Measurements from ENCODE around the gene MAK. TPM values are rescaled to one million over a fixed set of nuclear protein-coding genes. Genes with fewer than 3 reads are reported as not detected.

The MAK gene
- polyA plus RNA-seq, 1 donor (not counting 4 experiments of a cell fraction or from before 2014, with no cell fraction given): not detected

GRCh38 chr6:10720265-10720959 is 117.9 kb downstream of the MAK start:
- H3K4me2 ChIP-seq (ENCODE audit: control insufficient read depth, extremely low read depth, insufficient read depth, low read depth, low read length): peak overlapping the region; percentile 32
- H3K9ac ChIP-seq (ENCODE audit: control insufficient read depth, extremely low read depth, insufficient read depth, low read length): peak overlapping the region; percentile 58
- no peaks in the 10 kb centered on the region for H4K20me1 ChIP-seq (ENCODE audit: control insufficient read depth, extremely low read depth, insufficient read depth, low read length)
- peaks cover 24% of the 10 kb centered on the region for H3K79me2 ChIP-seq (ENCODE audit: control insufficient read depth, insufficient read depth, low read length)
- FAIRE-seq (no peak), DNase-seq (ENCODE audit: low read depth, low spot score) (no peak)
- TF ChIP-seq, protein P1, sequence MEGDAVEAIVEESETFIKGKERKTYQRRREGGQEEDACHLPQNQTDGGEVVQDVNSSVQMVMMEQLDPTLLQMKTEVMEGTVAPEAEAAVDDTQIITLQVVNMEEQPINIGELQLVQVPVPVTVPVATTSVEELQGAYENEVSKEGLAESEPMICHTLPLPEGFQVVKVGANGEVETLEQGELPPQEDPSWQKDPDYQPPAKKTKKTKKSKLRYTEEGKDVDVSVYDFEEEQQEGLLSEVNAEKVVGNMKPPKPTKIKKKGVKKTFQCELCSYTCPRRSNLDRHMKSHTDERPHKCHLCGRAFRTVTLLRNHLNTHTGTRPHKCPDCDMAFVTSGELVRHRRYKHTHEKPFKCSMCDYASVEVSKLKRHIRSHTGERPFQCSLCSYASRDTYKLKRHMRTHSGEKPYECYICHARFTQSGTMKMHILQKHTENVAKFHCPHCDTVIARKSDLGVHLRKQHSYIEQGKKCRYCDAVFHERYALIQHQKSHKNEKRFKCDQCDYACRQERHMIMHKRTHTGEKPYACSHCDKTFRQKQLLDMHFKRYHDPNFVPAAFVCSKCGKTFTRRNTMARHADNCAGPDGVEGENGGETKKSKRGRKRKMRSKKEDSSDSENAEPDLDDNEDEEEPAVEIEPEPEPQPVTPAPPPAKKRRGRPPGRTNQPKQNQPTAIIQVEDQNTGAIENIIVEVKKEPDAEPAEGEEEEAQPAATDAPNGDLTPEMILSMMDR (optimal IDR thresholded peaks at IDR 0.05 in 1 of 3, IDR thresholded peaks at IDR 0.05 in 1 of 3, conservative IDR thresholded peaks at IDR 0.05 in 1 of 3; ENCODE audit: extremely low read depth in 1 of 3, insufficient read depth in 2 of 3, low read length in 3 of 3): no peak
- TF ChIP-seq EZH2 (IDR thresholded peaks at IDR 0.05; ENCODE audit: low read length): no peak
- H2AFZ ChIP-seq (ENCODE audit: control insufficient read depth, low read length): peak overlapping the region; percentile 23
- H3K27me3 ChIP-seq (ENCODE audit: control insufficient read depth, extremely low read depth, insufficient read depth, low read length): no peaks in the 10 kb centered on the region
- H3K36me3 ChIP-seq (ENCODE audit: control insufficient read depth in 2 of 2, extremely low read depth in 1 of 2, insufficient read depth in 2 of 2, low read length in 2 of 2): peaks cover 5 to 7% of the 10 kb centered on the region in 2 experiments
- peak overlapping the region; percentile 14 to 51 (median 45) for H3K4me3 ChIP-seq (ENCODE audit: control insufficient read depth in 2 of 3, extremely low read depth in 1 of 3, insufficient read depth in 2 of 3, low read depth in 1 of 3, low read length in 3 of 3)
- dilution Hi-C loops (cut with MboI; ENCODE audit: extremely low pct_ligation_motif_present, low sequenced_read_pairs): no loop called here
- H3K27ac ChIP-seq (ENCODE audit: control insufficient read depth, insufficient read depth, low read length): no peak overlapping the region
- H3K9me1 ChIP-seq (ENCODE audit: control insufficient read depth, extremely low read depth, insufficient read depth, low read length): no peaks in the 10 kb centered on the region
- H3K4me1 ChIP-seq (ENCODE audit: control insufficient read depth, extremely low read depth, insufficient read depth, low read length): peaks cover 17% of the 10 kb centered on the region
- H3K9me3 ChIP-seq (ENCODE audit: control insufficient read depth, low read depth, low read length): peaks cover 5% of the 10 kb centered on the region

DNA sequence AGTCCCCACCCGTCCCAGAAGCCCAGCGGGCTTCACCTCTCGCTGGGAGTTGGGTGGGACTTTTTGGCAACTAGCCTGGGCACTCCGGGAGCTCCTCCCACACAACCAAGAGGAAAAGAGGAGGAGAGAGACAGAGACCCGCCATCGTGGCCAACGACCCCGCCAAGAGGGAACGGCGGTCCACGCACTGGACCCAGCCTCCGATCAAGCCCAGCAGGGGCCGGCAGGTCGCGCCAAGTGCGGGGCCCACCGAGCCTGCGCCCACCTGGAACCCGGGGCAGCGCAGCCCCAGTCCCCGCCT is 118.4 kb downstream of the MAK start:
- dilution Hi-C loops (cut with MboI; ENCODE audit: extremely low pct_ligation_motif_present, low sequenced_read_pairs): no loop called here
- Histone ChIP-seq H3K27ac (ENCODE audit: control insufficient read depth, insufficient read depth, low read length) (peak overlapping the region; percentile 8), H3K4me3 (ENCODE audit: control insufficient read depth in 2 of 3, extremely low read depth in 1 of 3, insufficient read depth in 2 of 3, low read depth in 1 of 3, low read length in 3 of 3) (peak overlapping the region; percentile 14 to 51 (median 45)), H3K9me1 (ENCODE audit: control insufficient read depth, extremely low read depth, insufficient read depth, low read length) (no peaks in the 10 kb centered on the region), H3K27me3 (ENCODE audit: control insufficient read depth, extremely low read depth, insufficient read depth, low read length) (no peaks in the 10 kb centered on the region), H3K4me1 (ENCODE audit: control insufficient read depth, extremely low read depth, insufficient read depth, low read length) (peaks cover 17% of the 10 kb centered on the region), H2AFZ (ENCODE audit: control insufficient read depth, low read length) (no peak overlapping the region), H3K36me3 (ENCODE audit: control insufficient read depth in 2 of 2, extremely low read depth in 1 of 2, insufficient read depth in 2 of 2, low read length in 2 of 2) (peaks cover 3% of the 10 kb centered on the region in 2 experiments), H4K20me1 (ENCODE audit: control insufficient read depth, extremely low read depth, insufficient read depth, low read length) (no peaks in the 10 kb centered on the region), H3K79me2 (ENCODE audit: control insufficient read depth, insufficient read depth, low read length) (peaks cover 19% of the 10 kb centered on the region), H3K4me2 (ENCODE audit: control insufficient read depth, extremely low read depth, insufficient read depth, low read depth, low read length) (peak overlapping the region; percentile 32), H3K9me3 (ENCODE audit: control insufficient read depth, low read depth, low read length) (peaks cover 5% of the 10 kb centered on the region), H3K9ac (ENCODE audit: control insufficient read depth, extremely low read depth, insufficient read depth, low read length) (peak overlapping the region; percentile 58)
- no peak for FAIRE-seq
- DNase-seq (ENCODE audit: low read depth, low spot score): no peak
- TF ChIP-seq, protein P1 (optimal IDR thresholded peaks at IDR 0.05 in 1 of 3, IDR thresholded peaks at IDR 0.05 in 1 of 3, conservative IDR thresholded peaks at IDR 0.05 in 1 of 3; ENCODE audit: extremely low read depth in 1 of 3, insufficient read depth in 2 of 3, low read length in 3 of 3): no peak
- TF ChIP-seq EZH2 (IDR thresholded peaks at IDR 0.05; ENCODE audit: low read length): no peak
